ENCODE data around the gene IPO9. TPM values are rescaled to one million over a fixed set of nuclear protein-coding genes. Genes with fewer than 3 reads are reported as not detected.
"Not testable (repeated sequence)": the region's sequence is repeated elsewhere in the genome, so short reads cannot be mapped to it uniquely, and the experiment has no call there.

IPO9 gene
- total RNA-seq, 2 donors from 2014 or later = 10.7 to 15.6 TPM

DNA sequence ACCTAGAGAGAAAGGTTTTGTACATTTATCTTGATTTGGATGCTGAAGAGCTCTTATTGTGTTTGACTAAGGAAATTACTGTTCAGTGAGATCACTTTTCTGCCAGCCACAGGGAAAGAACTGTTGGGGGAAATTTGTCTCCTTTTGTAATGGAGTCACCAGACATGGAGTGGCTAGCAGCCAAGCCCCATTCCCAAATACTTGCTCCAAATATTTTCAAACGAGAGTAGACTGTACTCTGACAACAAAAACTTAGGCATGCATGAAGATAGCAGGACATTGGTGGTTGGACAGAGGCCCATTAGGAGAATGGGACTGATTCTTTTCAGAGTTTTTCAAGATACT lies 21.1 kb downstream of the IPO9 start:
- no peaks in the 10 kb centered on the region for H3K27me3 ChIP-seq
- no peak overlapping the region for H3K4me3 ChIP-seq
- H3K27ac ChIP-seq = peak overlapping the region; percentile 4 to 57
- H3K9me3 ChIP-seq = no peaks in the 10 kb centered on the region
- H3K36me3 ChIP-seq = peaks cover 49% of the 10 kb centered on the region
- DNase-seq (ENCODE audit: low spot score) = no peak
- peaks cover 0 to 18% of the 10 kb centered on the region in 2 donors for H3K4me1 ChIP-seq
- TF ChIP-seq, protein P1, sequence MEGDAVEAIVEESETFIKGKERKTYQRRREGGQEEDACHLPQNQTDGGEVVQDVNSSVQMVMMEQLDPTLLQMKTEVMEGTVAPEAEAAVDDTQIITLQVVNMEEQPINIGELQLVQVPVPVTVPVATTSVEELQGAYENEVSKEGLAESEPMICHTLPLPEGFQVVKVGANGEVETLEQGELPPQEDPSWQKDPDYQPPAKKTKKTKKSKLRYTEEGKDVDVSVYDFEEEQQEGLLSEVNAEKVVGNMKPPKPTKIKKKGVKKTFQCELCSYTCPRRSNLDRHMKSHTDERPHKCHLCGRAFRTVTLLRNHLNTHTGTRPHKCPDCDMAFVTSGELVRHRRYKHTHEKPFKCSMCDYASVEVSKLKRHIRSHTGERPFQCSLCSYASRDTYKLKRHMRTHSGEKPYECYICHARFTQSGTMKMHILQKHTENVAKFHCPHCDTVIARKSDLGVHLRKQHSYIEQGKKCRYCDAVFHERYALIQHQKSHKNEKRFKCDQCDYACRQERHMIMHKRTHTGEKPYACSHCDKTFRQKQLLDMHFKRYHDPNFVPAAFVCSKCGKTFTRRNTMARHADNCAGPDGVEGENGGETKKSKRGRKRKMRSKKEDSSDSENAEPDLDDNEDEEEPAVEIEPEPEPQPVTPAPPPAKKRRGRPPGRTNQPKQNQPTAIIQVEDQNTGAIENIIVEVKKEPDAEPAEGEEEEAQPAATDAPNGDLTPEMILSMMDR (IDR thresholded peaks at IDR 0.05) = no peak

DNA sequence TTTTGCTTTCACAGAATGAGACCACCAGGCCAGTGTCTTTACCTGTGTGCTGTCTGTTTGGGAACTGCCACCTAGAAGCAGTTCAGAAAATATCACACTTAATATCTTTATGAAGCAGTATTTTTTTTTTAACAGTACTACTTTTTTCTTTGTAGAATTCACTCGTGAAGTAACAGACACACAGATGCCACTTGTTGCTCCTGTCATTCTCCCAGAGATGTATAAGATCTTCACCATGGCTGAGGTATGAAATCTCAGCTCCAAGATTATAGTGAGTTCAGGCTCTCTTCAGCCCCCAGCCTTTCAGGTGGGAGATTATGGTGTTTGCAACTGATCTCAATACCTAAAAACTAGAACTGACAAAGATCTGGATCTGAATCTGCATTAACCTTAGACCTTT lies 23.0 kb downstream of the IPO9 start:
- H3K27me3 ChIP-seq = no peaks in the 10 kb centered on the region
- no peak for DNase-seq (ENCODE audit: low spot score)
- no peak overlapping the region for H3K27ac ChIP-seq
- peaks cover 0 to 18% of the 10 kb centered on the region in 2 donors for H3K4me1 ChIP-seq
- H3K4me3 ChIP-seq = no peak overlapping the region
- H3K9me3 ChIP-seq = no peaks in the 10 kb centered on the region
- peaks cover 69% of the 10 kb centered on the region for H3K36me3 ChIP-seq
- TF ChIP-seq, protein P1 (IDR thresholded peaks at IDR 0.05) = no peak

DNA sequence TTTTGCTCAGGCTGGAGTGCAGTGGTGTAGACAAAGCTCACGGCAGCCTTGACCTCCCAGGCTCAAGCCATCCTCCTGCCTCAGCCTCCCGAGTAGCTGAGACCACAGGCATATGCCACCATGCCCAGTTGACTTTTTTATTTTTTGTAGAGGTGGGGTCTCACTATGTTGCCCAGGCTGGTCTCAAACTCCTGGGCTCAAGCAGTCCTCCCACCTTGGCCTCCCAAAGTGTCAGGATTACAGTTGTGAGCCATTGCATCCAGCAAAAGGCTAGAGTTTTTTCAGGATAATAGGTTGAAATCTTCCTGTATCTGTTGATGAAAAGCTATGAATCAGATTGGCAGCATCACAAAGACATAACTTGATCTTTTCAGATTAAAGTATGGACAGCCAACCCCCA lies 27.8 kb downstream of the IPO9 start:
- H3K9me3 ChIP-seq = not testable (repeated sequence)

DNA sequence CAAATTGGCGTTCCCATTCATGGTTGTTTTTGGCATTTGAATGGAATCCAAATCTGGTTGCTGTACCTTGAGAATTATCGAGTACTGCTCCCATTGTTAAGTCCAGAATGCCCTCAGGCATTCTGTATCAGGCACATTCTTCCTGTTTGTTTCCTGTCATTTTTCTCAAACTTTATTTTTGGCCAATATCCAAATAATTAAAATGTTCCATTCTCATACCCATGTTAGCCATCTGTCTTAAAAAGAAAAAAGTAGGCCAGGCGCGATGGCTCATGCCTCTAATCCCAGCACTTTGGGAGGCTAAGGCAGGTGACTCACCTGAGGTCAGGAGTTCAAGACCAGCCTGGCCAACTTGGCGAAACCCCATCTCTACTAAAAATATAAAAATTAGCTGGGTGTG lies 30.5 kb downstream of the IPO9 start:
- no peaks in the 10 kb centered on the region for H3K4me1 ChIP-seq
- H3K27ac ChIP-seq = no peak overlapping the region
- H3K27me3 ChIP-seq = no peaks in the 10 kb centered on the region
- peaks cover 55% of the 10 kb centered on the region for H3K36me3 ChIP-seq
- no peak overlapping the region for H3K4me3 ChIP-seq
- no peak for DNase-seq (ENCODE audit: low spot score)
- H3K9me3 ChIP-seq = no peaks in the 10 kb centered on the region
- TF ChIP-seq, protein P1 (IDR thresholded peaks at IDR 0.05) = no peak

More for the DNA sequence above, 27.8 kb downstream of the IPO9 start:
- H3K27ac ChIP-seq; H3K27me3 ChIP-seq; H3K4me1 ChIP-seq; DNase-seq (ENCODE audit: low spot score); H3K4me3 ChIP-seq: not testable (repeated sequence)
- peaks cover 82% of the 10 kb centered on the region for H3K36me3 ChIP-seq

DNA sequence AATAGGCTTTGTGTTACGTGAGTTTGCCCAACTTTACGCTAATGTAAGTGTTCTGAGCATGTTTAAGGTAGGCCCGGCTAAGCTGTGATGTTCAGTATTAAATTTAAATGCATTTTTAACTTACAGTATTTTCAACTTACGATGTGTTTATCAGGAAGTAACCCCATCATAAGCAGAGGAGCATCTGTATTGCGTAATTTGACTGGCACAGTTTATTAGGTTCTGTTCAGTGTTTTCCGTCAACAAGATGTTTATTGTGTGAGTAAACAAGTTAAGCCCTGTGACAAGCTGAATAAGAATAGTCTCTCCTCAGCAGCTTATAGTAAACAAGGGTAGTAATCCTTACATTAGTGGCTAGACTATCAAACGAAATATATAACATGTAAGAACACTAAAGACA lies 32.5 kb downstream of the IPO9 start:
- TF ChIP-seq, protein P1 (IDR thresholded peaks at IDR 0.05) = no peak
- H3K9me3 ChIP-seq = no peaks in the 10 kb centered on the region
- H3K36me3 ChIP-seq = peaks cover 41% of the 10 kb centered on the region
- no peak overlapping the region for H3K4me3 ChIP-seq
- no peaks in the 10 kb centered on the region for H3K4me1 ChIP-seq
- no peaks in the 10 kb centered on the region for H3K27me3 ChIP-seq
- H3K27ac ChIP-seq = no peak overlapping the region
- DNase-seq (ENCODE audit: low spot score) = no peak

DNA sequence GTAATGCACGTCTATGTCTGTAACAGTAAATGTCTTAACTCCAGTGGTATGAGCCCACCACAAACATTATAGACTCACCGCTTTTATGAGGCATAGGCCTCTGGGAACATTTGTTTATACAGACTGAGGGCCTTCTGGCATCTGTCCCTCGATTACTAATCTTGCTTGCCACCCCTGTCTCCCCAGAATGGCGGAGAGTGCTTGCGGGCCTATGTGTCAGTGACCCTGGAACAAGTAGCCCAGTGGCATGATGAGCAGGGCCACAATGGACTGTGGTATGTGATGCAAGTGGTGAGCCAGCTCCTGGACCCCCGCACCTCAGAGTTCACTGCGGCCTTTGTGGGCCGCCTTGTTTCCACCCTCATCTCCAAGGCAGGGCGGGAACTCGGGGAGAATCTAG lies 41.4 kb downstream of the IPO9 start:
- H3K27ac ChIP-seq = no peak overlapping the region
- H3K4me3 ChIP-seq = no peak overlapping the region
- H3K4me1 ChIP-seq = no peaks in the 10 kb centered on the region
- peaks cover 92% of the 10 kb centered on the region for H3K36me3 ChIP-seq
- no peaks in the 10 kb centered on the region for H3K9me3 ChIP-seq
- TF ChIP-seq, protein P1 (IDR thresholded peaks at IDR 0.05) = no peak
- DNase-seq (ENCODE audit: low spot score) = no peak
- H3K27me3 ChIP-seq = no peaks in the 10 kb centered on the region
